GM21367 (cell line): ENCODE data around the gene SEMA5A.

Experiments
- ATAC-seq: cut with Tn5 transposase; IDR thresholded peaks from one replicate; pipeline ENCODE4 v1.9.1; 2021; ENCODE audit not compliant: unreplicated experiment

The SEMA5A gene

GRCh38 chr5:9515436-9515835, 30.4 kb downstream of the SEMA5A start:
- no peak for ATAC-seq

GRCh38 chr5:9514968-9515367, 30.9 kb downstream of the SEMA5A start:
- ATAC-seq: no peak

- no peak for ATAC-seq
Observed at GRCh38 chr5:9513827-9514226, 32.0 kb downstream of the SEMA5A start.

GRCh38 chr5:9512457-9512856, 33.4 kb downstream of the SEMA5A start:
- ATAC-seq: no peak

- ATAC-seq: no peak
Observed at GRCh38 chr5:9507974-9508373, 37.9 kb downstream of the SEMA5A start.

- ATAC-seq: no peak
Observed at GRCh38 chr5:9505225-9505624, 40.6 kb downstream of the SEMA5A start.

GRCh38 chr5:9502864-9503263, 43.0 kb downstream of the SEMA5A start:
- no peak for ATAC-seq

GRCh38 chr5:9502050-9502834, 43.6 kb downstream of the SEMA5A start:
- no peak for ATAC-seq

GRCh38 chr5:9500625-9501024, 45.2 kb downstream of the SEMA5A start:
- no peak for ATAC-seq

- ATAC-seq: no peak
Observed at GRCh38 chr5:9500193-9500592, 45.7 kb downstream of the SEMA5A start.

- ATAC-seq: no peak
Observed at GRCh38 chr5:9499498-9499876, 46.4 kb downstream of the SEMA5A start.

- ATAC-seq: no peak
Observed at GRCh38 chr5:9498541-9499497, 47.1 kb downstream of the SEMA5A start.

GRCh38 chr5:9497347-9497746, 48.5 kb downstream of the SEMA5A start:
- ATAC-seq: no peak

GRCh38 chr5:9496801-9497200, 49.1 kb downstream of the SEMA5A start:
- no peak for ATAC-seq

GRCh38 chr5:9495121-9495520, 50.8 kb downstream of the SEMA5A start:
- no peak for ATAC-seq

- no peak for ATAC-seq
Observed at GRCh38 chr5:9494301-9494700, 51.6 kb downstream of the SEMA5A start.

- ATAC-seq: no peak
Observed at GRCh38 chr5:9490494-9491097, 55.3 kb downstream of the SEMA5A start.

GRCh38 chr5:9483779-9484178, 62.1 kb downstream of the SEMA5A start:
- ATAC-seq: no peak

- no peak for ATAC-seq
Observed at GRCh38 chr5:9483243-9483642, 62.6 kb downstream of the SEMA5A start.

- no peak for ATAC-seq
Observed at GRCh38 chr5:9482381-9482780, 63.5 kb downstream of the SEMA5A start.

- no peak for ATAC-seq
Observed at GRCh38 chr5:9480499-9480898, 65.4 kb downstream of the SEMA5A start.

GRCh38 chr5:9479990-9480389, 65.9 kb downstream of the SEMA5A start:
- ATAC-seq: no peak
